ENCODE measurements around the gene CCDC71L. TPM values are rescaled to one million over a fixed set of nuclear protein-coding genes. Genes with fewer than 3 reads are reported as not detected.
A peak's percentile ranks its signal among the peaks of the same experiment; 100 is the strongest.
"Not testable (repeated sequence)": the region's sequence is repeated elsewhere in the genome, so short reads cannot be mapped to it uniquely, and the experiment has no call there.

CCDC71L gene
- polyA plus RNA-seq, 1 of the 3 experiments (the other 2 are of a cell fraction): 30.0 TPM

DNA sequence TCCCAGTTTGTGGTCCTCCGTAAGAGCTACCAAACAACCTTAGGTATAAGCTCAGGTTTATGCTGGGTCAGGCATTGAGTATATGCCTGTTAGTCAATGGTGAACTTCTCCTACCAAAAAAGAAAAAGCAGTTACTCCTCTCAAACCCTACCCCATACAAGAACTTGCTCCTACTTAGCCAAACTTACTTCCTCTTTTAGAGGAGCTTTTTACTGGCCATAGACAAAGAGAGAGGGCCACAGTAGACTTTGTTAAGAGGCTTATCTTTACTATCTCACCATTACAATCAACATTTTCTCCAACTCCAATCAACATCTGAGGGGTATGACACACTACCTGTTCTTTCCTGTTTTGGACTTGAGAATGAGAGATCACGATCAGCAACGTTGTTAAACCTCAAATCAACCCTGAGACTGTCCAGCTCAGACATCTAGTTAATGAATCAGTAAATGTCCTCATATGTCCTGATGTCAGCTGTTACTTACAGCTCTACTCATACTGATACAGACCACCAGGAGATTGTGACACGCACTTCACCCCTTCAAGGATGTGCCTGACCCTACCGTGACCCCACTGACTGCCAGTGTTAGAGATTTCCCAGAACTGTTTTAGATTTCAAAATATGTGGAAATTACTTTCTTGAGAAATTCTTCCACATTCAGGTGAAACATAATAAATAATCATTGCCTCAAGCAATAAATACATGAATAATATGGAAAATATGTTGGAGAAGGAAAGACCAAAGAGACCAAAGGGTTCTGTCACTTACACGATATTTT is 18.4 kb upstream of the CCDC71L start:
- no peaks in the 10 kb centered on the region for H3K9me3 ChIP-seq
- no peaks in the 10 kb centered on the region for H3K27me3 ChIP-seq (ENCODE audit: insufficient read depth)
- no peak overlapping the region for H3K9ac ChIP-seq
- H2AFZ ChIP-seq (ENCODE audit: low read depth): peak overlapping the region; percentile 32; the same call in 1 of the 2 replicates
- H3K4me1 ChIP-seq (ENCODE audit: control insufficient read depth in 1 of 2, insufficient read depth in 2 of 2, low read depth in 1 of 2, low read length in 1 of 2): peaks cover 0 to 2% of the 10 kb centered on the region in 2 experiments; a peak in 2 of 4 replicates
- POLR2A ChIA-PET: no interaction called here
- H3F3A ChIP-seq (replicated peaks; ENCODE audit: insufficient read depth): peaks cover 9% of the 10 kb centered on the region
- TF ChIP-seq TCF12 (IDR thresholded peaks at IDR 0.05): peak; percentile 50; the same call in 1 of the 2 replicates
- TF ChIP-seq RXRA (IDR thresholded peaks at IDR 0.05; ENCODE audit: borderline replicate concordance, low read depth): peak; percentile 95
- TF ChIP-seq, protein P1, sequence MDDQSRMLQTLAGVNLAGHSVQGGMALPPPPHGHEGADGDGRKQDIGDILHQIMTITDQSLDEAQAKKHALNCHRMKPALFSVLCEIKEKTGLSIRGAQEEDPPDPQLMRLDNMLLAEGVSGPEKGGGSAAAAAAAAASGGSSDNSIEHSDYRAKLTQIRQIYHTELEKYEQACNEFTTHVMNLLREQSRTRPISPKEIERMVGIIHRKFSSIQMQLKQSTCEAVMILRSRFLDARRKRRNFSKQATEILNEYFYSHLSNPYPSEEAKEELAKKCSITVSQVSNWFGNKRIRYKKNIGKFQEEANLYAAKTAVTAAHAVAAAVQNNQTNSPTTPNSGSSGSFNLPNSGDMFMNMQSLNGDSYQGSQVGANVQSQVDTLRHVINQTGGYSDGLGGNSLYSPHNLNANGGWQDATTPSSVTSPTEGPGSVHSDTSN (IDR thresholded peaks at IDR 0.05): peak; percentile 52; the same call in 1 of the 2 replicates
- TF ChIP-seq POLR2AphosphoS5 (IDR thresholded peaks at IDR 0.05; ENCODE audit: low read depth, low read length): no peak
- 0 out of 2 replicates have a peak overlapping the region, but pooled peaks have one; percentile 6 for H3K4me2 ChIP-seq
- no peak overlapping the region for H3K4me3 ChIP-seq (ENCODE audit: low read depth in 2 of 2, low read length in 1 of 2)
- no peaks in the 10 kb centered on the region for H3K36me3 ChIP-seq (replicated peaks in 1 of 2; ENCODE audit: control insufficient read depth in 1 of 2, insufficient read depth in 2 of 2, low read length in 1 of 2)
- WGBS (ENCODE audit: low lambda C conversion rate): 64% methylated on average over 6 of the region's 6 CpGs
- H4K20me1 ChIP-seq (ENCODE audit: insufficient read depth): no peaks in the 10 kb centered on the region
- CTCF ChIA-PET: interaction anchor here (1.1 to 4.0 kb wide), 3 partner anchors 19 to 503 kb away, joined by 3 to 23 read pairs (median 3); partner anchors contain the start of gene CCDC71L
- H3K9me2 ChIP-seq: no peaks in the 10 kb centered on the region
- no peaks in the 10 kb centered on the region for H3K79me2 ChIP-seq (ENCODE audit: insufficient read depth)
- DNase-seq: no peak
- H3K27ac ChIP-seq (ENCODE audit: low read depth in 2 of 2, low read length in 1 of 2): peak overlapping the region; percentile 30 to 43; a peak in 3 of 4 replicates

DNA sequence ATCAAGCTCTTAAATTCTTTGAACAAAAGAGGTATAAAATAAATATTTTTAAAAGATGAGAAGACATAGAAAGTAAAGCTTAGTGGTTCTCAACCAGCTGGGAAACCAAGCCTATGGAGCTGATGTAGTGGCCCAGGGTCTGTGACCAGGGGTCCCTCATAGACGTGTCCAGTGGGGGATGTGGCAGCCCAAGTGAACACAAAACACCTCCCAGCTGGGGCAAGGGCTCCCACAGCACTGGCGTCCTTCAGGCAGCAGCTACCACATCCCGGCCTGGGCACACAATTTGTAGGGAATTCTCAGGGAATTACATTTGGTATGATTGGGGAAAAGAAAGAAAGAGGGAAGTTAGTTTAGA is 17.8 kb upstream of the CCDC71L start:
- Histone ChIP-seq H3K4me3 (ENCODE audit: low read depth in 2 of 2, low read length in 1 of 2) (no peak overlapping the region), H3K36me3 (replicated peaks in 1 of 2; ENCODE audit: control insufficient read depth in 1 of 2, insufficient read depth in 2 of 2, low read length in 1 of 2) (no peaks in the 10 kb centered on the region), H4K20me1 (ENCODE audit: insufficient read depth) (no peaks in the 10 kb centered on the region), H3F3A (replicated peaks; ENCODE audit: insufficient read depth) (peaks cover 9% of the 10 kb centered on the region), H3K27ac (ENCODE audit: low read depth in 2 of 2, low read length in 1 of 2) (peak overlapping the region in 1 of 2 experiments; percentile 43; a peak in 2 of 4 replicates), H3K4me2 (0 out of 2 replicates have a peak overlapping the region, but pooled peaks have one; percentile 6), H2AFZ (ENCODE audit: low read depth) (no peak overlapping the region), H3K9ac (no peak overlapping the region), H3K27me3 (ENCODE audit: insufficient read depth) (no peaks in the 10 kb centered on the region), H3K9me3 (no peaks in the 10 kb centered on the region), H3K9me2 (no peaks in the 10 kb centered on the region), H3K79me2 (ENCODE audit: insufficient read depth) (no peaks in the 10 kb centered on the region), H3K4me1 (ENCODE audit: control insufficient read depth in 1 of 2, insufficient read depth in 2 of 2, low read depth in 1 of 2, low read length in 1 of 2) (peaks cover 0 to 2% of the 10 kb centered on the region in 2 experiments; a peak in 2 of 4 replicates)
- 74% methylated on average over 3 of the region's 3 CpGs for WGBS (ENCODE audit: low lambda C conversion rate)
- TF ChIP-seq EZH2phosphoT487 (IDR thresholded peaks at IDR 0.05; ENCODE audit: borderline replicate concordance, low read depth) (no peak), NFIC (IDR thresholded peaks at IDR 0.05; ENCODE audit: borderline replicate concordance) (no peak)
- ChIA-PET POLR2A (no interaction called here), CTCF (interaction anchor here (1.1 to 4.0 kb wide), 3 partner anchors 19 to 502 kb away, joined by 3 to 23 read pairs (median 3); partner anchors contain the start of gene CCDC71L)
- no peak for DNase-seq

DNA sequence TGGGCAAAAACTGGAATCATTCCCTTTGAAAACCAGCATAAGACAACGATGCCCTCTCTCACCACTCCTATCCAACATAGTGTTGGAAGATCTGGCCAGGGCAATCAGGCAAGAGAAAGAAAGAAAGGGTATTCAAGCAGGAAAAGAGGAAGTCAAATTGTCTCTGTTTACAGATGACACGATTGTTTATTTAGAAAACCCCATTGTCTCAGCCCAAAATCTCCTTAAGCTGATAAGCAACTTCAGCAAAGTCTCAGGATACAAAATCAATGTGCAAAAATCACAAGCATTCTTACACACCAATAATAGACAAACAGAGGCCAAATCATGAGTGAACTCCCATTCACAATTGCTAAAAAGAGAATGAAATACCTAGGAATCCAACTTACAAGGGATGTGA is 15.5 kb upstream of the CCDC71L start:
- H2AFZ ChIP-seq (ENCODE audit: low read depth); H3K9ac ChIP-seq; H3K27me3 ChIP-seq (ENCODE audit: insufficient read depth); H3K27ac ChIP-seq (ENCODE audit: low read depth in 2 of 2, low read length in 1 of 2); H3K4me3 ChIP-seq (ENCODE audit: low read depth in 2 of 2, low read length in 1 of 2); H3K9me2 ChIP-seq; CTCF ChIA-PET; DNase-seq; H4K20me1 ChIP-seq (ENCODE audit: insufficient read depth); H3K4me1 ChIP-seq (ENCODE audit: control insufficient read depth in 1 of 2, insufficient read depth in 2 of 2, low read depth in 1 of 2, low read length in 1 of 2); H3K4me2 ChIP-seq; H3K9me3 ChIP-seq; H3K79me2 ChIP-seq (ENCODE audit: insufficient read depth); POLR2A ChIA-PET; H3K36me3 ChIP-seq (replicated peaks in 1 of 2; ENCODE audit: control insufficient read depth in 1 of 2, insufficient read depth in 2 of 2, low read length in 1 of 2); H3F3A ChIP-seq (replicated peaks; ENCODE audit: insufficient read depth): not testable (repeated sequence)
- WGBS (ENCODE audit: low lambda C conversion rate): 46% methylated on average over 2 of the region's 2 CpGs

DNA sequence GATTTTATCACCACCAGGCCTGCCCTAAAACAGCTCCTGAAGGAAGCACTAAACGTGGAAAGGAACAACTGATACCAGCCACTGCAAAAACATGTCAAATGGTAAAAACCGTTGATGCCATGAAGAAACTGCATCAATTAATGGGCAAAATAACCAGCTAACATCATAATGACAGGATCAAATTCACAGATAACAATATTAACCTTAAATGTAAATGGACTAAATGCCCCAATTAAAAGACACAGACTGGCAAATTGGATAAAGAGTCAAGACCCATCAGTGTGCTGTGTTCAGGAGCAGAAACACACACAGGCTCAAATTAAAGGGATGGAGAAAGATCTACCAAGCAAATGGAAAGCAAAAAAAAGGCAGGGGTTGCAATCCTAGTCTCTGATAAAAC is 12.7 kb upstream of the CCDC71L start:
- H3K4me3 ChIP-seq (ENCODE audit: low read depth in 2 of 2, low read length in 1 of 2); H3K27me3 ChIP-seq (ENCODE audit: insufficient read depth); H3K9ac ChIP-seq; H3K9me2 ChIP-seq; H3K79me2 ChIP-seq (ENCODE audit: insufficient read depth); H3K27ac ChIP-seq (ENCODE audit: low read depth in 2 of 2, low read length in 1 of 2); CTCF ChIA-PET; DNase-seq; H2AFZ ChIP-seq (ENCODE audit: low read depth); POLR2A ChIA-PET; H3F3A ChIP-seq (replicated peaks; ENCODE audit: insufficient read depth); H3K36me3 ChIP-seq (replicated peaks in 1 of 2; ENCODE audit: control insufficient read depth in 1 of 2, insufficient read depth in 2 of 2, low read length in 1 of 2); H3K4me2 ChIP-seq; H3K9me3 ChIP-seq; H4K20me1 ChIP-seq (ENCODE audit: insufficient read depth); H3K4me1 ChIP-seq (ENCODE audit: control insufficient read depth in 1 of 2, insufficient read depth in 2 of 2, low read depth in 1 of 2, low read length in 1 of 2): not testable (repeated sequence)
- 26% methylated on average over 2 of the region's 2 CpGs for WGBS (ENCODE audit: low lambda C conversion rate)

DNA sequence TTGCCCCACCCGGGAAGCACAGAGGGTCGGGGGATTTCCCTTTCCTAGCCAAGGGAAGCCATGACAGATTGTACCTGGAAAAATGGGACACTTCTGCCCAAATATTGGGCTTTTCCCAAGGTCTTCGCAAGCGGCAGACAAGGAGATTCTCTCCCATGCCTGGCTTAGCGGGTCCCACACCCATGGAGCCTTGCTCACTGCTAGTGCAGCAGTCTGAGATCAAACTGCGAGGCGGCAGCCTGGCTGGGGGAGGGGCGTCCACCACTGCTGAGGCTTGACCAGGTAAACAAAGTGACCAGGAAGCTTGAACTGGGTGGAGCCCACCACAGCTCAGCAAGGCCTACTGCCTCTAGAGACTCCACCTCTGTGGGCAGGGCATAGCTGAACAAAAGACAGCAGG is 11.0 kb upstream of the CCDC71L start:
- H3K4me3 ChIP-seq (ENCODE audit: low read depth in 2 of 2, low read length in 1 of 2); H3F3A ChIP-seq (replicated peaks; ENCODE audit: insufficient read depth); POLR2A ChIA-PET; H3K27ac ChIP-seq (ENCODE audit: low read depth in 2 of 2, low read length in 1 of 2); H3K79me2 ChIP-seq (ENCODE audit: insufficient read depth); H3K9ac ChIP-seq; H3K4me1 ChIP-seq (ENCODE audit: control insufficient read depth in 1 of 2, insufficient read depth in 2 of 2, low read depth in 1 of 2, low read length in 1 of 2); H3K9me2 ChIP-seq; H3K9me3 ChIP-seq; DNase-seq; H3K27me3 ChIP-seq (ENCODE audit: insufficient read depth); H4K20me1 ChIP-seq (ENCODE audit: insufficient read depth); H3K4me2 ChIP-seq; H3K36me3 ChIP-seq (replicated peaks in 1 of 2; ENCODE audit: control insufficient read depth in 1 of 2, insufficient read depth in 2 of 2, low read length in 1 of 2); H2AFZ ChIP-seq (ENCODE audit: low read depth): not testable (repeated sequence)
- CTCF ChIA-PET: interaction anchor here (0.9 to 3.1 kb wide), 2 partner anchors 12 to 496 kb away, joined by 3 to 23 read pairs; partner anchors contain the start of gene CCDC71L
- 60% methylated on average over 8 of the region's 8 CpGs for whole genome bisulfite sequencing (ENCODE audit: low lambda C conversion rate)
